Measurements from ENCODE around the gene PNMT. TPM values are rescaled to one million over a fixed set of nuclear protein-coding genes. Genes with fewer than 3 reads are reported as not detected.

Gene PNMT
- total and polyA plus RNA-seq, 2 of the 8 experiments (the other 6 are each of a cell fraction or from before 2014, with no cell fraction given): 5.6 to 10.9 TPM

GRCh38 chr17:39661744-39662541 is 6.3 kb upstream of the PNMT start (continued):
- no peak for TF ChIP-seq HDAC2 (IDR thresholded peaks at IDR 0.05; ENCODE audit: borderline replicate concordance in 1 of 2, low read depth in 2 of 2, low read length in 2 of 2)
- no peak for TF ChIP-seq ZNF274 (IDR thresholded peaks at IDR 0.05; ENCODE audit: borderline replicate concordance, extremely low read depth, low read length)
